B cell (primary cell): ENCODE data around the gene ERICH6.

Source experiments
- CTCF ChIP-seq: fragments of 200-600 bp; IDR thresholded peaks from one replicate; pipeline ENCODE4 v1.8.0; 2022; ENCODE audit warnings: antibody characterized with exemption, mild to moderate bottlenecking
- EZH2 ChIP-seq: IDR thresholded peaks from 2 replicates; pipeline ENCODE4 v1.6.1; 2012; ENCODE audit warnings: borderline replicate concordance, low read depth, mild to moderate bottlenecking, moderate library complexity, low read length; ENCODE audit not compliant: insufficient read depth, poor library complexity, severe bottlenecking

- TF ChIP-seq CTCF (no peak), EZH2 (no peak)
Measured at GRCh38 chr3:150746791-150747590, 43.3 kb upstream of the ERICH6 start.
